GM10266 (cell line): Measurements from ENCODE around the gene KLHL22.

Source experiments
- DNase-seq: peaks from one replicate; pipeline ENCODE4 v3.0.0; 2012; ENCODE audit errors: extremely low spot score
- CTCF ChIP-seq: IDR thresholded peaks from 2 replicates; pipeline ENCODE4 v1.5.1; 2012; ENCODE audit warnings: mild to moderate bottlenecking, low read depth; ENCODE audit not compliant: control insufficient read depth, insufficient read depth; ENCODE audit errors: missing control alignments

KLHL22 gene

DNA sequence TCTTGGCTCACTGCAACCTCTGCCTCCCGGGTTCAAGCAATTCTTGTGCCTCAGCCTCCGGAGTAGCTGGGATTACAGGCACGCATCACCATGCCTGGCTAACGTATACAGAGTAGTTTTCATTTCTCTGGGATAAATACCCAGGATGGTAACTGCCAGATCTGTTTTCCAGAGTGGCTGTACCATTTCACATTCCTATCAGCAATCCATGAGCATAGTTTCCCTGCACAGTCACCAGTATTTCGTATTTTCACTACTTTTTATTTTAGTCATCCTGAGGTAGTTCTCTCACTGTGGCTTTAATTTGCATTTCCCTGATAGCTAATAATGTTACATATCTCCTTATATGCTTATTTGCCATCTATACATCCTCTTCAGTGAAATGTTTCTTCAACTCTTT, 47.0 kb downstream of the KLHL22 start:
- DNase-seq: no peak
- TF ChIP-seq CTCF: no peak

DNA sequence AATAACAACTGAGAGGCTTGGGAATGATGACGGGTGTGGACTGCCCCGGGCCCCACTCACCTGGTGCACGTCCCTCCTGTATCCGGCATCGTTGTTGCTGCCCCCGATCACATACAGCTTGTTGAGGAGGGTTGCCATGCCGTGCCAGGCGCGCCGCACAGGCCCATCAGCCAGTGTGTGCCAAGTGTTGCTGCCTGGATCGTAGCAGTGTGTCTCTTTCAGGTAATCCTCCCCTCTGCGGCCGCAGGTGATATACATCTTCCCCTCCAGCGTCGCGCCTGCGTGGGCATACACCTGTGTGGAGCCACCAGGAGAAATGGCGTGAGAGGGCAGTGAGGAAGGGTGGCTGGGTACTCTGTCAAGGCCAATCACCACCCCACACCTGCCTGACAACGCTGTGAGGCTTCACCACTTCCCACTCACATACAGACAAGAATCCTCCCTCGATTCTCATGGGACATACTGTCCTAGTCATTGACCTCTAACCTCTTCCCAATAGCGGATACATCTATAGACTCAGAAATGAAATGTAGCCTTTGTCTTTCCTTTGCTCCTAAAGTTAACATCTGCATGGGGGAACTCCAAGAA, 49.1 kb downstream of the KLHL22 start:
- TF ChIP-seq CTCF: no peak
- no peak for DNase-seq

- TF ChIP-seq CTCF: no peak
- no peak for DNase-seq
Observed at GRCh38 chr22:20444325-20444724, 51.3 kb downstream of the KLHL22 start.

DNA sequence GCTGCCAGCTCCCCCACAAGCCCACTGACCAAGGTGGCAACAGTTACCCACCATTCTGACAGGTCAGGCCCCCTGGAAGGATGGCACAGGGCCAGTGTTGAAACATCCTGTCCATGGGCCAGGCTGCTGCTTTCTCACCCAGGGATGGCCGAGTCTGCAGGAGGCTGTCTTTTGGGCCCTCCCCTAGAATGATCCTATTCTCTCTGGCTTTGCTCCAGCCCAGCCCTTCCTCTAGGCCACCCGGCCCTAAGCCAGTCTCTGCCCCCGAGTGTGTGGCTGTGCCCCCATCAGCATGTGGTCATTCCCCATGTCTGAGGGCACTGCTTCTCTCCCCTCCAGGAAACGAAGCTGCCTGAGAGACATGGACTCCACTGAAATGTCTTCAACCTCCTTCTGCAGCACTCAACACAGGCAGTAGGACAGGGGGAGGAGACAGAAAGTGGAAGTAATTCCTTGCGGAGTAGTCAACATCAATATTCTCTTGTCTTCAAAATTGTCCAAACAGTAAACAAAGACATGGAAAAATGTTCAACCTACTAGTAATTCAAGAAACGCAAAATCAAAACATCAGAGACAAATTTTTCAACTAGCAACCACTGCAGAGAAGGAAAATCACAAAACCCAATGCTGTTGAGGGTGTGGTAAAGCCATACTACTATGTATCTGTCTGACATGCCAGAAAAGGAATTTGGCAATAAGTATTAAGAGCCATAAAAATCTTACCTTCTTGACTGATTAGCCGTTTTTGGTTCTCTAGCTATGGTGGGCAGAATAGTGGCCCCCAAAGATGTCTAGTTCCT, 52.9 kb downstream of the KLHL22 start:
- no peak for TF ChIP-seq CTCF
- no peak for DNase-seq

DNA sequence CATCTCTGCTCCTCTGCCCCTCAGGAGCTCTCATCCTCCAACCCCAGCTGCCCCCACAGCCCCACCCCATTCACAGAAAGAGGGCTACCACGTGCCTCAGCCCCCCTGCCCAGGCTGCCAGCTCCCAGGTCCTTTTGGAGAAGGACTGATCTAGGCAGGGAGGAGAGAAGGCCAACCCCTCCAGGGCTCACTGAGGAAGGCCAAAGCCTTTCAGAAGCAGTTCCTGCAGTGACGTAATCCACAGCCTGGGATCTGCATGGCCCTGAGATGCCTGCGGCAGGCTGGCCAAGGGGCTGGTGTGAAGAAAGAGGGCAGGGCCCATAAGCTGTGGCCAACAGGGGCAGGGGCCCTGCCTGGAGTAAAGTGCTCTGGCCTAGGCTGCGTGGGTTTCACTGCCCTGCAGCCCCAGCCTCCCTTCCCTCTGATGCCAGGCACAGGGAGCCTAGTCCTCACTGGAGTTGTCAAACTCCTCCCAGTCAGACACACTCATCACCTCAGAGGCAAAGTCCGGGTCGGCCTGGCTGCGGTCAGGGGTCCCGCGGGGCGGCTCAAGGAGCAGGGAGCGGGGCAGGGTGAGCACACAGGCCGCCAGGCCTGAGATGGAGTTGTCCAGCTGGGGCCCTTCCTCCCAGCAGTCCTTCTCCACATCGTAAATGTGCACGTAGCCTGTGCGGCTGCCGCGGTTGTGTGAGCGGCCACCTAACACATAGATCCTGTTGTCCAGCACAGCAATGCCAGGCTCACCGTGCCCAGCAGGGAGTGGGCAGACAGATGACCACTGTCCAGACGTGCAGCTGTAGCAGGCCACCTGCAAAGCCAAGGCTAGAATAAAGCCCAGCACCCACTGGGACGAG, 53.7 kb downstream of the KLHL22 start:
- no peak for DNase-seq
- no peak for TF ChIP-seq CTCF

GRCh38 chr22:20440637-20441591, 54.7 kb downstream of the KLHL22 start:
- no peak for DNase-seq
- TF ChIP-seq CTCF: no peak
